Kidney (tissue), 14 donors: ENCODE data around the gene LONP2. TPM values are rescaled to one million over a fixed set of nuclear protein-coding genes. Genes with fewer than 3 reads are reported as not detected.
"Not testable (repeated sequence)": the region's sequence is repeated elsewhere in the genome, so short reads cannot be mapped to it uniquely, and the experiment has no call there.

Source experiments
- DNase-seq, 5 donors: peaks; one replicate each; pipeline ENCODE4 v3.0.0-alpha.2; 2013 to 2020
- FAIRE-seq: peaks from 2 replicates; lab custom pipeline; 2012; peaks lifted over from hg19 to GRCh38; lab: Jason Lieb, UNC
- H3K27ac ChIP-seq, 2 donors: one replicate each; pipeline ENCODE4 v1.7.0; 2013; ENCODE audit warnings: low read depth in 2 of 2, low read length in 2 of 2, inconsistent platforms in 1 of 2
- H3K27me3 ChIP-seq: one replicate; pipeline ENCODE4 v1.7.1; 2013; ENCODE audit warnings: low read length, inconsistent platforms; ENCODE audit not compliant: control insufficient read depth, insufficient read depth
- H3K36me3 ChIP-seq, 3 donors: one replicate each; pipeline versions ENCODE4 v1.7.0 to v1.7.1; 2013; ENCODE audit warnings: low read length in 3 of 3, control low read depth in 1 of 3, inconsistent platforms in 1 of 3; ENCODE audit not compliant: insufficient read depth in 3 of 3, control insufficient read depth in 2 of 3
- H3K4me1 ChIP-seq, 3 donors: one replicate each; pipeline versions ENCODE4 v1.7.0 to v1.7.1; 2013; ENCODE audit warnings: low read length in 3 of 3, inconsistent platforms in 1 of 3, low read depth in 1 of 3; ENCODE audit not compliant: control insufficient read depth in 2 of 3, insufficient read depth in 2 of 3
- H3K4me3 ChIP-seq, 3 donors: one replicate each; pipeline versions ENCODE4 v1.7.0 to v1.8.1; 2013; ENCODE audit warnings: low read length in 3 of 3, control low read depth in 1 of 3, inconsistent platforms in 1 of 3
- H3K9ac ChIP-seq, 3 donors: one replicate each; pipeline versions ENCODE4 v1.7.0 to v1.7.1; 2013; ENCODE audit warnings: low read length in 3 of 3, control low read depth in 1 of 3, inconsistent platforms in 1 of 3
- H3K9me3 ChIP-seq, 3 donors: one replicate each; pipeline versions ENCODE4 v1.7.0 to v1.7.1; 2013; ENCODE audit warnings: low read length in 3 of 3, control low read depth in 1 of 3, inconsistent platforms in 1 of 3; ENCODE audit not compliant: control insufficient read depth in 2 of 3, insufficient read depth in 1 of 3
- CTCF ChIP-seq: IDR thresholded peaks from 3 replicates; pipeline ENCODE4 v1.5.1; 2012; ENCODE audit warnings: mild to moderate bottlenecking, moderate library complexity, borderline replicate concordance; ENCODE audit not compliant: insufficient read depth; ENCODE audit errors: extremely low read depth
- intact Hi-C: fragments of 100-400 bp; cut with DNase I; formaldehyde crosslinking; loops from one replicate; pipeline ENCODE4 v1.11.1; 2022
- polyA plus RNA-seq: library from polyadenylated mRNA; stranded (reverse); fragments of 350-450 nt; fragmentation: Illumina TruSeq; extraction: RNeasy Lipid Tissue Mini Kit (QIAGEN cat#74804); gene quantifications from one replicate; pipeline ENCODE4 v1.2.3, GENCODE V29; 2014; ENCODE audit warnings: low read depth, low replicate concordance; ENCODE audit not compliant: insufficient read depth
- total RNA-seq: library from RNA; stranded (reverse); fragmentation: NEBNext Ultra II Directional; extraction: Animal tissue kit (Norgen Biotek cat#: 25700); gene quantifications from one replicate; pipeline ENCODE4 v1.2.1, GENCODE V29; 2021
- donor health status: control.
- donor health status: control.
- donor health status: control.
- donor health status: control.
- donor health status: control.
- donor health status: DM: yes; HTN: yes; CAD: no.
- donor health status: Normal renal cell carcinoma (clear cell type).

Gene LONP2
- total and polyA plus RNA-seq, 2 donors from 2014 or later, result 24.8 to 77.1 TPM

- no peak for FAIRE-seq
These were observed 108.7 kb downstream of the LONP2 start for GRCh38 chr16:48352648-48353390.

GRCh38 chr16:48353565-48354163 lies 109.6 kb downstream of the LONP2 start:
- intact Hi-C loops, result loop anchor here (10.0 kb wide), 1 partner anchor 271 kb away; no protein-coding TSS in a partner anchor
- Histone ChIP-seq H3K27me3 (no peaks in the 10 kb centered on the region), H3K4me1 (peaks cover 0 to 6% (median 2%) of the 10 kb centered on the region in 3 donors), H3K36me3 (peaks cover 5 to 26% (median 6%) of the 10 kb centered on the region in 3 donors), H3K9ac (no peak overlapping the region), H3K27ac (no peak overlapping the region), H3K9me3 (no peaks in the 10 kb centered on the region), H3K4me3 (no peak overlapping the region)
- DNase-seq (peak in 4 of 5 donors; percentile 57 to 75 (median 66)), FAIRE-seq (no peak)
- TF ChIP-seq CTCF, result peak; percentile 78

More at GRCh38 chr16:48352648-48353390, 108.7 kb downstream of the LONP2 start:
- H3K9ac ChIP-seq, result no peak overlapping the region
- TF ChIP-seq CTCF, result no peak
- no peak overlapping the region for H3K4me3 ChIP-seq
- H3K4me1 ChIP-seq, result peaks cover 0 to 6% (median 2%) of the 10 kb centered on the region in 3 donors
- DNase-seq, result no peak
- no peaks in the 10 kb centered on the region for H3K27me3 ChIP-seq
- intact Hi-C loops, result loop anchor here (10.0 kb wide), 1 partner anchor 272 kb away; no protein-coding TSS in a partner anchor
- H3K36me3 ChIP-seq, result peaks cover 5 to 28% (median 8%) of the 10 kb centered on the region in 3 donors
- H3K9me3 ChIP-seq, result no peaks in the 10 kb centered on the region
- no peak overlapping the region for H3K27ac ChIP-seq

- H3K9ac ChIP-seq, FAIRE-seq, H3K9me3 ChIP-seq, H3K27ac ChIP-seq, DNase-seq, H3K4me1 ChIP-seq, H3K27me3 ChIP-seq, H3K4me3 ChIP-seq: not testable (repeated sequence)
- intact Hi-C loops, result loop anchor here (10.0 kb wide), 1 partner anchor 270 kb away; no protein-coding TSS in a partner anchor
- H3K36me3 ChIP-seq, result peaks cover 5 to 26% (median 6%) of the 10 kb centered on the region in 3 donors
These were observed 110.3 kb downstream of the LONP2 start for GRCh38 chr16:48354385-48354784.
